Urothelium cell line (cell line): Measurements from ENCODE around the gene TTN.
A peak's percentile ranks its signal among the peaks of the same experiment; 100 is the strongest.
"Not testable (repeated sequence)": the region's sequence is repeated elsewhere in the genome, so short reads cannot be mapped to it uniquely, and the experiment has no call there.

ENCODE experiments used
- DNase-seq: peaks from one replicate; pipeline ENCODE4 v3.0.0; 2011; ENCODE audit warnings: low spot score, mixed read lengths
- FAIRE-seq: peaks from 2 replicates; lab custom pipeline; 2011; peaks lifted over from hg19 to GRCh38; lab: Jason Lieb, UNC

The TTN gene

GRCh38 chr2:178550352-178550751, 256.9 kb downstream of the TTN start:
- DNase-seq (no peak), FAIRE-seq (no peak)

GRCh38 chr2:178542569-178542968, 264.7 kb downstream of the TTN start:
- FAIRE-seq = no peak
- DNase-seq = no peak

- FAIRE-seq (no peak), DNase-seq (no peak)
Observed at GRCh38 chr2:178542161-178542560, 265.1 kb downstream of the TTN start.

GRCh38 chr2:178536037-178536436, 271.2 kb downstream of the TTN start:
- FAIRE-seq (no peak), DNase-seq (no peak)

GRCh38 chr2:178531168-178531567, 276.1 kb downstream of the TTN start:
- FAIRE-seq (no peak), DNase-seq (no peak)

GRCh38 chr2:178530625-178531142, 276.5 kb downstream of the TTN start:
- FAIRE-seq (no peak), DNase-seq (no peak)

- DNase-seq (no peak), FAIRE-seq (no peak)
Observed at GRCh38 chr2:178530131-178530530, 277.1 kb downstream of the TTN start.

GRCh38 chr2:178529194-178529593, 278.0 kb downstream of the TTN start:
- DNase-seq (no peak), FAIRE-seq (no peak)

- DNase-seq (no peak), FAIRE-seq (no peak)
Observed at GRCh38 chr2:178528647-178529046, 278.6 kb downstream of the TTN start.

- no peak for DNase-seq
- FAIRE-seq = no peak
Observed at GRCh38 chr2:178527592-178527991, 279.6 kb downstream of the TTN start.

GRCh38 chr2:178526256-178526655, 281.0 kb downstream of the TTN start:
- DNase-seq (no peak), FAIRE-seq (no peak)

- not testable (repeated sequence) for DNase-seq, FAIRE-seq
Observed at GRCh38 chr2:178525460-178525859, 281.8 kb downstream of the TTN start.

- not testable (repeated sequence) for DNase-seq, FAIRE-seq
Observed at GRCh38 chr2:178525010-178525409, 282.2 kb downstream of the TTN start.

- DNase-seq = no peak
- FAIRE-seq = no peak
Observed at GRCh38 chr2:178523596-178524134, 283.6 kb downstream of the TTN start.

- FAIRE-seq (no peak), DNase-seq (peak; percentile 25)
Observed at GRCh38 chr2:178522950-178523595, 284.1 kb downstream of the TTN start.

- FAIRE-seq (no peak), DNase-seq (no peak)
Observed at GRCh38 chr2:178521304-178522150, 285.7 kb downstream of the TTN start.

- DNase-seq = no peak
- FAIRE-seq = no peak
Observed at GRCh38 chr2:178517496-178517895, 289.7 kb downstream of the TTN start.

- FAIRE-seq (no peak), DNase-seq (peak; percentile 53)
Observed at GRCh38 chr2:178514664-178515063, 292.6 kb downstream of the TTN start.

GRCh38 chr2:178513876-178514275, 293.3 kb downstream of the TTN start:
- no peak for DNase-seq

GRCh38 chr2:178512484-178512883, 294.7 kb downstream of the TTN start:
- FAIRE-seq = no peak
- peak; percentile 13 for DNase-seq

More at GRCh38 chr2:178513876-178514275, 293.3 kb downstream of the TTN start:
- no peak for FAIRE-seq

GRCh38 chr2:178510384-178510783, 296.8 kb downstream of the TTN start:
- DNase-seq = no peak
- FAIRE-seq = no peak

GRCh38 chr2:178508646-178509045, 298.6 kb downstream of the TTN start:
- no peak for FAIRE-seq
- DNase-seq = no peak
